GM21423 (cell line): ENCODE results near the gene MTIF2.
"Not testable (repeated sequence)": the region's sequence is repeated elsewhere in the genome, so short reads cannot be mapped to it uniquely, and the experiment has no call there.

Source experiments
- ATAC-seq: cut with Tn5 transposase; IDR thresholded peaks from one replicate; pipeline ENCODE4 v1.9.1; 2021; ENCODE audit warnings: mild to moderate bottlenecking, moderate library complexity; ENCODE audit not compliant: unreplicated experiment

Gene MTIF2

DNA sequence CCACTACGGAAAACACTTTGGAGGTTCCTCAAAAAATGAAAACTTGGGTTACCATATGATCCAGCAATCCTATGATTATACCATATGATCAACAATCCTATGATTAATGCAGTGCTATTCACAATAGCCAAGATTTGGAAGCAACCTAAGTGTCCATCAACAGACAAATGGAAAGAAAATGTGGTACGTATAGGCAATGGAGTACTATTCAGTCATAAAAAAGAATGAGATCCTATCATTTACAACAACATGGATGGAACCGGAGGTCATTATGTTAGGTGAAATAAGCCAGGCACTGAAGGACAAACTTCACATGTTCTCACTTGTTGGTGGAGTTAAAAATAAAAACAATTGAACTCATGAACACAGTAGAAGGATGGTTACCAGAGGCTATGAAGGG is 64.5 kb downstream of the MTIF2 start:
- ATAC-seq: no peak

DNA sequence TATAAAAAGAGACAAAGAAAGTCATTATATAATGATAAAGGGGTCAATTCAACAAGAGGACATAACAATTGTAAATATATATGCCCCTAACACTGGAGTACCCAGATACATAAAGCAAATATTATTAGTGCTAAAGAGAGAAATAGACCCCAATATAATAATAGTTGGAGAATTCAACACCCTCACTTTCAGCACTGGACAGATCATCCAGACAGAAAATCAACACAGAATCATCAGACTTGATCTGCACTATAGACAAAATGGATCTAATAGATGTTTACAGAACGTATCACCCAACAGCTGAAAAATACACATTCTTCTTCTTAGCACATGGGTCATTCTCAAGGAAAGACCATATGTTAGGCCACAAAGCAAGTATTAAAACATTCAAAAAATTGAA is 68.6 kb downstream of the MTIF2 start:
- no peak for ATAC-seq

DNA sequence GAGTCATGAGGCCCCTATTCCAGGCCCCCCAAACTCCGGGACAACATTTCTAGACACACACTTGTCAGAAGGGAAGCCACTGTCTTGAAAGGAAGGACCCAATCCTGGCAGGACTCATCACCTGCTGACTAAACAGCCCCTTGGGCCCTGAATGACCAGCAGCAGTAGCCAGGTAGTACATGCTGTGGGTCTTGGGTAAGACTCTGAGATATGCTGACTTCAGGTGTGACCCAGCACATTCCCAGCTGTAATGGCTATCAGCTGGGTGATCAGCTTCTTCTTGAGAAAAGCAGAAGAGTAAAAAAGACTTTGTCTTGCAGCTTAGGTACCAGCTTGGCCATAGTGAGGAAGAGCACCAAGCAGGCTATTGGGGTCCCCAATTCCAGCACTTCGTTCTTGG is 72.5 kb downstream of the MTIF2 start:
- no peak for ATAC-seq

DNA sequence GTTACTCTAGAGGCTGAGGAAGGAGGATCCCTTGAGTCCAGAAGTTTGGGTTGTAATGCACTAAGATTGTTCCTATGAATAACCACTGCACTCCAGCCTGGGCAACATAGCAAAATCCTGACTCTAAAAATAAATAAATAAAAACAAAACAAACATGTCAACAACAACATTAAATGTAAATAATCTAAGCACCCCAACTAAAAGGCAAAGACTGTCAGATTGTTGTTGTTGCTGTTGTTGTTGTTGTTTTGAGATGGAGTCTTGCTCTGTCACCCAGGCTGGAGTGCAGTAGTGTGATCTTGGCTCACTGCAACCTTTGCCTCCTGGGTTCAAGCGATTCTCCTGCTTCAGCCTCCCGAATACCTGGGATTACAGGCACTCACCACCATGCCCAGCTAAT is 77.1 kb downstream of the MTIF2 start:
- not testable (repeated sequence) for ATAC-seq

DNA sequence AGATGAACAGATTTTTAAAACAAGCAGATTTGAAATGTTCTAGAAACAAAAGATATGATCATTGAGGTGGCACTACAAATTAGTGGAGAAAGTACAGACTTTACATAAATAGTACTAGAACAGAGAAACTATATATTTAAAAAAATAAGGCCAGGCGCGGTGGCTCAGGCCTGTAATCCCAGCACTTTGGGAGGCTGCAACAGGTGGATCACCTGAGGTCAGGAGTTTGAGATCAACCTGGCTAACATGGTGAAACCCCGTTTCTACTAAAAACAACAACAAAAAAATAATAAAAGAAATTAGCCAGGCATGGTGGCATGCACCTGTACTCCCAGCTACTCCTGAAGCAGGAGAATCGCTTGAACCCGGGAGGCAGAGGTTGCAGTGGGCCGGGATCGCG is 82.2 kb downstream of the MTIF2 start:
- not testable (repeated sequence) for ATAC-seq
